ENCODE measurements around the gene PTEN.

GRCh38 chr10:87819289-87819585, 44.2 kb upstream of the PTEN start:
- TF ChIP-seq POLR2A (IDR thresholded peaks at IDR 0.05) (no peak), CTCF (IDR thresholded peaks at IDR 0.05) (no peak), EP300 (IDR thresholded peaks at IDR 0.05) (no peak)

Data from stomach (tissue), 4 donors.